Spleen (tissue), 11 donors: Measurements from ENCODE around the gene PTPN2. TPM values are rescaled to one million over a fixed set of nuclear protein-coding genes. Genes with fewer than 3 reads are reported as not detected.
A peak's percentile ranks its signal among the peaks of the same experiment; 100 is the strongest.

Source experiments
- DNase-seq: peaks from one replicate; pipeline ENCODE4 v3.0.0-alpha.2; 2020
- H3K27ac ChIP-seq, 8 donors: fragments of 200-600 bp; sonication (generic) in 7 of 8; 1 replicate in 4 of 8; 2 replicates in 4 of 8; pipeline versions ENCODE4 v1.5.0 to v1.8.0; 2016 to 2021; ENCODE audit warnings: inconsistent platforms in 4 of 8, mild to moderate bottlenecking in 4 of 8, moderate library complexity in 1 of 8
- H3K27me3 ChIP-seq, 7 donors: fragments of 200-600 bp; sonication (generic) in 6 of 7; replicated peaks in 1 of 7; 1 replicate in 4 of 7; 2 replicates in 3 of 7; pipeline versions ENCODE4 v1.5.0 to v1.8.0; 2016 to 2021; ENCODE audit warnings: inconsistent platforms in 3 of 7, mild to moderate bottlenecking in 1 of 7
- H3K36me3 ChIP-seq, 6 donors: fragments of 200-600 bp; sonication (generic) in 5 of 6; 1 replicate in 4 of 6; 2 replicates in 2 of 6; pipeline versions ENCODE4 v1.5.0 to v1.8.0; 2016 to 2021; ENCODE audit warnings: inconsistent platforms in 2 of 6
- H3K4me1 ChIP-seq, 6 donors: fragments of 200-600 bp; sonication (generic) in 5 of 6; 1 replicate in 3 of 6; 2 replicates in 3 of 6; pipeline versions ENCODE4 v1.5.0 to v1.8.0; 2016 to 2021; ENCODE audit warnings: inconsistent platforms in 3 of 6
- H3K4me3 ChIP-seq, 8 donors: fragments of 200-600 bp; sonication (generic) in 7 of 8; 1 replicate in 4 of 8; 2 replicates in 4 of 8; pipeline versions ENCODE4 v1.5.0 to v1.8.0; 2016 to 2021; ENCODE audit warnings: inconsistent platforms in 4 of 8, mild to moderate bottlenecking in 4 of 8, moderate library complexity in 2 of 8
- H3K9me3 ChIP-seq, 8 donors: fragments of 200-600 bp; sonication (generic) in 7 of 8; 1 replicate in 4 of 8; 2 replicates in 4 of 8; pipeline versions ENCODE4 v1.5.0 to v1.8.0; 2016 to 2021; ENCODE audit warnings: inconsistent platforms in 4 of 8
- POLR2A ChIP-seq, 3 donors: fragments of 450-650 bp; IDR thresholded peaks; one replicate each; pipeline ENCODE4 v1.5.1; 2017; ENCODE audit warnings: antibody characterized with exemption in 3 of 3, mild to moderate bottlenecking in 1 of 3
- POLR2AphosphoS5 ChIP-seq, 3 donors: sonication (generic); formaldehyde crosslinking; IDR thresholded peaks; one replicate each; pipeline ENCODE4 v1.5.1; 2017; ENCODE audit warnings: antibody characterized with exemption in 3 of 3
- WGBS, 5 donors: extraction: QIAGEN DNeasy Blood & Tissue Kit in 3 of 5; methylation state at CpG; one replicate each; pipeline versions ENCODE4 v1.1.5 to v1.1.7; 2013 to 2018; 5-methylcytosine and 5-hydroxymethylcytosine counted together
- intact Hi-C: fragments of 100-400 bp; cut with DNase I; formaldehyde crosslinking; loops from one replicate; pipeline ENCODE4 v1.15.0; 2023; ENCODE audit warnings: low total_unique reads
- polyA plus RNA-seq, 3 donors: library from polyadenylated mRNA; stranded (reverse); fragments of 200-250 nt; gene quantifications; one replicate each; pipeline ENCODE4 v1.2.1, GENCODE V29; 2013
- total RNA-seq, 7 donors: library from RNA; depleted of rRNA in 3 of 7; stranded (reverse); fragments of >200 nt in 3 of 7; fragmentation: NEBNext Ultra II Directional in 4 of 7; extraction: Animal tissue kit (Norgen Biotek cat#: 25700) in 4 of 7; gene quantifications; one replicate each; pipeline versions ENCODE4 v1.1.0 to v1.2.1, GENCODE V29; 2016 to 2021
- TF ChIP-seq, protein P1 (sequence below), 11 experiments: fragments of 200-600 bp in 7 of 11; fragments of 450-650 bp in 4 of 11; sonication (generic) in 4 of 11; IDR thresholded peaks in 8 of 11; conservative IDR thresholded peaks in 3 of 11; 1 replicate in 7 of 11; 2 replicates in 4 of 11; pipeline versions ENCODE4 v1.4.0 to v1.8.0; 2016 to 2021; ENCODE audit warnings: antibody characterized with exemption in 11 of 11, inconsistent platforms in 4 of 11, mild to moderate bottlenecking in 1 of 11
- donor health status: healthy with polysubstance abuse.
- donor health status: DM: no; HTN: no; CAD: no; lungs with moderate emphysema.
- donor health status: DM: no; HTN: no; CAD: no.
- donor health status: Bipolar disorder and iron deficiency.
- donor health status: healthy.
- donor health status: DM: no; HTN: no; CAD: no.
- donor health status: DM: yes; HTN: yes; CAD: no.

The PTPN2 gene
- total and polyA plus RNA-seq, 10 donors = 47.9 to 92.1 (median 63.3) TPM

- Histone ChIP-seq H3K27me3 (no peaks in the 10 kb centered on the region), H3K4me3 (no peak overlapping the region), H3K27ac (no peak overlapping the region), H3K36me3 (peaks cover 0 to 97% (median 57%) of the 10 kb centered on the region in 6 donors), H3K4me1 (peaks cover 0 to 13% (median 1%) of the 10 kb centered on the region in 6 donors), H3K9me3 (no peaks in the 10 kb centered on the region)
- 85 to 97% (median 94%) methylated on average over 2 of the region's 2 CpGs for WGBS, 5 donors
- DNase-seq = no peak
- intact Hi-C loops = no loop called here
- TF ChIP-seq POLR2AphosphoS5 (IDR thresholded peaks at IDR 0.05) (no peak), POLR2A (IDR thresholded peaks at IDR 0.05) (no peak)
- TF ChIP-seq, protein P1, sequence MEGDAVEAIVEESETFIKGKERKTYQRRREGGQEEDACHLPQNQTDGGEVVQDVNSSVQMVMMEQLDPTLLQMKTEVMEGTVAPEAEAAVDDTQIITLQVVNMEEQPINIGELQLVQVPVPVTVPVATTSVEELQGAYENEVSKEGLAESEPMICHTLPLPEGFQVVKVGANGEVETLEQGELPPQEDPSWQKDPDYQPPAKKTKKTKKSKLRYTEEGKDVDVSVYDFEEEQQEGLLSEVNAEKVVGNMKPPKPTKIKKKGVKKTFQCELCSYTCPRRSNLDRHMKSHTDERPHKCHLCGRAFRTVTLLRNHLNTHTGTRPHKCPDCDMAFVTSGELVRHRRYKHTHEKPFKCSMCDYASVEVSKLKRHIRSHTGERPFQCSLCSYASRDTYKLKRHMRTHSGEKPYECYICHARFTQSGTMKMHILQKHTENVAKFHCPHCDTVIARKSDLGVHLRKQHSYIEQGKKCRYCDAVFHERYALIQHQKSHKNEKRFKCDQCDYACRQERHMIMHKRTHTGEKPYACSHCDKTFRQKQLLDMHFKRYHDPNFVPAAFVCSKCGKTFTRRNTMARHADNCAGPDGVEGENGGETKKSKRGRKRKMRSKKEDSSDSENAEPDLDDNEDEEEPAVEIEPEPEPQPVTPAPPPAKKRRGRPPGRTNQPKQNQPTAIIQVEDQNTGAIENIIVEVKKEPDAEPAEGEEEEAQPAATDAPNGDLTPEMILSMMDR (IDR thresholded peaks at IDR 0.05 in 8 of 11, conservative IDR thresholded peaks at IDR 0.05 in 3 of 11) = no peak
These were observed 67.6 kb downstream of the PTPN2 start for GRCh38 chr18:12816451-12816850.

DNA sequence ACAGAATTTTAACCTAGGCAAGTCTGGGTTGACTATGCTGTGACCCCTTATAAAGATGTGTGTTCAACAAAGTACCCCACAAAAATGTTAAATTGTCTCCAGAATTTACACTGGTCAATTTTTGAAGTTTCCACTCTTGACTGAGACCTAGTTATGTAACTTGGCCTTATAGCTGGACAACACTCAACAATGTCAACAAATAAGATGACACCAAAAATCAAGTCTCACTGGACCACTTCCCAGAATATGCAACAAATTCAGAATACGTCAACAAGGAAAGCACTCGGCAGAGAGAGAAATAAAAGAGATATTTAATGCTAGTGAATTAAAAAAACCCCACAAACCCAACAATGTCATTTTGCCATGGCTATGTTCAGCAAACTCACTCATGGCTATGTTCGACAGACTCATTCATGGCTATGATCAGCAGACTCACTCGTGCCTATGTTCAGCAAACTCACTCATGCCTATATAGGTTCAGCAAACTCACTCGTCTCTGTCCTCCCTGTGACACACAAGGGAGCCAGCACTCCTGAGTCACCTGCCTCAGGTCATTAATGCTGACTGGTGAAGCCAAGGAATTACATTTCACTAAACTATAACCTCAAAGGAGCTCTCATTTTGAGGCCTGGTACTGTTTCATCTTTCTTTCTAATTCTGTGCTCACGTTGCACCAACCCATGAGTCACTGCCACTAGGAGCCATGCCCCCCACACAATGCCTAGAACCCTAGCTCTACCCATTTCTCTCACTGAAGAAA, 72.7 kb downstream of the PTPN2 start:
- Histone ChIP-seq H3K9me3 (peaks cover 0 to 3% (median 0%) of the 10 kb centered on the region in 8 donors), H3K27ac (no peak overlapping the region), H3K4me3 (no peak overlapping the region), H3K4me1 (no peaks in the 10 kb centered on the region), H3K36me3 (peaks cover 6 to 90% (median 58%) of the 10 kb centered on the region in 6 donors), H3K27me3 (no peaks in the 10 kb centered on the region)
- intact Hi-C loops = no loop called here
- TF ChIP-seq POLR2AphosphoS5 (IDR thresholded peaks at IDR 0.05) (peak in 1 of 3 donors; percentile 6), POLR2A (IDR thresholded peaks at IDR 0.05) (no peak)
- TF ChIP-seq, protein P1 (IDR thresholded peaks at IDR 0.05 in 8 of 11, conservative IDR thresholded peaks at IDR 0.05 in 3 of 11) = no peak
- DNase-seq = no peak
- 75 to 96% (median 91%) methylated on average over 6 of the region's 6 CpGs for WGBS, 5 donors

DNA sequence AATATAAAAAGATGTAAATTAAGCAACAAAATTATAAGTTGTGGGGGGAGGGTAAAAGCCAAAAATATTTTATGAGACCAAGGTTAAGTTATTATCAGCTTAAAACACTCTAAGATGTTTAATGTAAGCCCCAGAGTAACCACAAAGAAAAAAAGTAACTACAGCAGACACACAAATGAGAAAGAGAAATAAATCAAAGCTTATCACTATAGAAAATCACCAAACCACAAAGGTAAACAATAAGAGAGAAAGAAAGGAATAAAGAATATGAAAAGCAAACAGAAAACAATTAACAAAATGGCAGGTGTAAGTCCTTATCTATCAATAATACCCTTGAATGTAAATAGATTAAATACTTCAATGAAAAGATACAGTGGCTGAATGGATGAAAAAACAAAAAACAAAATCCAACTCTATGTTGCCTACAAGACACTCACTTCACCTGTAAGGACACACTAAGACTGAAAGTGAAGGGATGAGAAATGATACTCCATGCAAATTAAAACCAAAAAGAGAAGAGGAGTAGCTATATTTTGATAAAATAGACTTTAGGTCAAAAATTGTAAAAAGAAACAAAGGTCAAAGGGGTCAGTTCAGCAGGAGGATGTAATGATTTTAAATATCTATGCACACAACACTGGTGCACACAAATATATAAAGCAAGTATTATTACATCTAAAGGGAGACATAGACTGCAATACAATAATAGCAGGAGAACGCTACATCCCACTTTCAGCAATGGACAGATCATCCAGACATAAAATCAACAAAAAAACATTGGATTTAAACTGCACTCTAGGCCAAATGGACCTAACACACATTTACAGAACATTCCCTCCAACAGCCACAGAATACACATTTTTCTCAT, 80.7 kb downstream of the PTPN2 start:
- TF ChIP-seq POLR2A (IDR thresholded peaks at IDR 0.05) = no peak
- TF ChIP-seq, protein P1 (IDR thresholded peaks at IDR 0.05 in 8 of 11, conservative IDR thresholded peaks at IDR 0.05 in 3 of 11) = no peak
- no peak for TF ChIP-seq POLR2AphosphoS5 (IDR thresholded peaks at IDR 0.05)
- Histone ChIP-seq H3K9me3 (peaks cover 0 to 5% (median 0%) of the 10 kb centered on the region in 8 donors), H3K4me1 (peaks cover 0 to 6% (median 0%) of the 10 kb centered on the region in 6 donors), H3K27ac (no peak overlapping the region), H3K4me3 (no peak overlapping the region), H3K27me3 (no peaks in the 10 kb centered on the region), H3K36me3 (peaks cover 3 to 74% (median 34%) of the 10 kb centered on the region in 6 donors)
- no peak for DNase-seq
- 89 to 95% (median 92%) methylated on average over 1 of the region's 1 CpG for WGBS, 5 donors
- intact Hi-C loops = no loop called here
